ENCODE measurements around the gene RIPOR3.
"Not testable (repeated sequence)": the region's sequence is repeated elsewhere in the genome, so short reads cannot be mapped to it uniquely, and the experiment has no call there.

Gene RIPOR3

DNA sequence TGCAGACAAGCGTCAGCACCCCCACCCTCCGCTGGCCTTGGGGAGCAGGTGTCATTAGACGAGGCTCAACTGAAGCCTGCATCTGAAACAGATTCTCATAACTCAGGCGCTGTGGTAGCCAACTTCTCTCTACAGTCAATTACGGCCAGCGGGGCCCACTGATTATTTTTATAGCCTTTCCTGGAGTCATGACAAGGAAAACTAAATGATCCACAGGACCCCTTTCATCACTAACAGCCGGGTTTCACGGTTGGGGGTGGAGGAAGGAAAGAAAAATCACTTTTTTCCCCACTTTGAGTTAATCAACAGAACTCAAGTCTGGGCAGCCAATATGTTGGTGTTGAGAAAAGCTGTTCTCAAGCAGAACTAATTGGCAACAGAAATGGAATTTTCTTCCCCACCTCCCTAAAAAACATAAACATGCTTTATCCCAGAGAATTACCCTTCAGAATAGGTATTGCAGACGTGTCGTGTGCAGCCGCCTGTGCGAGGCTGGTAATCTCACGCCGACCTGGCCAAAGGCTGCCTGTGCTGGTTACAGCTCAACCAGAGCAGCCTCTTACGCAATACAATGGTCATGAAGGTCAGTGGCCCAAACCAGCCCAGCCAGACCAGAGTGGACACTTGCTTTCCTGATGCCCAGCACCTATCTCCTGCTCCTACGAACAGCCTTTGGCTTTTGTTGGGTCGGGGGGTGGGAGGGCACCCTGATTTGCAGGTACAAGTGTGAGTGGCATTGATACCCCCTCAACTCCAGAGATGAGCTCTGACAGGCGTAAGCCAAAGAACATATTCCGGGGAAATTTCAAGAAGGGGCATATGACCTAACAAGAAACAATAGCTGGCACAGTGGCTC, 11.0 kb downstream of the RIPOR3 start:
- peak; percentile 68 for DNase-seq

DNA sequence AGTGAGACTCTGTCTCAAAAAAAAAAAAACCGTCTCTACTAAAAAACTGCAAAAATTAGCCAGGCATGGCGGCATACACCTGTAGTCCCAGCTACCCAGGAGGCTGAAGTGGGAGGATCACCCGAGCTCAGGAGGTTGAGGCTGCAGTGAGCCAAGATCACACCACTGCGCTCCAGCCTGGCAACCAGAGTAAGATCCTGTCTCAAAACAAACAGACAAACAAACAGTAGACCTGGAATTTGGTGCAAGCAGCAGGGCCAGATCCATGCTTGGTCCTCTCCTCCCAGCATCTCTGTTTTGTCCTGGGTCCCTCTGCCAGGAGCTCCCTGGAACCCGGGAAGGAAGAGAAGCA, 11.6 kb downstream of the RIPOR3 start:
- no peak for DNase-seq

DNA sequence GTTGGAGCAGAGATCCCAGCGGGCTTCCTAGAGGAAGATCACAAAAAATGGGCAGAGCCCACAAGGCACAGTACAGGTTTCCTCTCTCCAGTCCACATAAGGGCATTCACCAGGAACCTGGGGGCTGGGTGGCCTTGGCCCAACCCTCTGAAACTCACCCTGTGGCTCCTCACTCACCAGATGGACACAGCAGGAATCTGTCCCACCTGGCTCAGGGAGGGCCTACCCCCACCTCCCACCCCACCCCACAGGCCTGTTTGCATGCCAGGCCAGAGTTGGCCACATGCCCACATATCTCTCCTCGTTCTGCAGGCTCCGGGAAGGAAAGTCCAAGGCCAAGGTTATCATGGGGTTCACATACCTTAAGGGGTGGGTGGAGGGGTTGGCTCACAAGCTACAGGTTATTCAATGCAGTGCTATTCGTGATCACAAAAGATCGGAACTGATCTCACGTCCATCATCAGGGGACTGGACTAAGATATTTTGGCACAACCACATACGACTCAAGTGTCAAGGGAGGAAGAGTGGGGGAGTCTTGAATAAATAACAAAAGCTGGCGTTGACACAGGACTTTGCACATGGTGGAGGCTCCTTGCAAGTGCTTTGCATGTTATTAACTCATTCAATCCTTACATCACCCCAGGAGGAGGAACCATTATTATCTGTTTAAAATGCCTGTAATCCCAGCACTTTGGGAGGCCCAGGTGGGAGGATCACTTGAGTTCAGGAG, 13.0 kb downstream of the RIPOR3 start:
- no peak for DNase-seq

DNA sequence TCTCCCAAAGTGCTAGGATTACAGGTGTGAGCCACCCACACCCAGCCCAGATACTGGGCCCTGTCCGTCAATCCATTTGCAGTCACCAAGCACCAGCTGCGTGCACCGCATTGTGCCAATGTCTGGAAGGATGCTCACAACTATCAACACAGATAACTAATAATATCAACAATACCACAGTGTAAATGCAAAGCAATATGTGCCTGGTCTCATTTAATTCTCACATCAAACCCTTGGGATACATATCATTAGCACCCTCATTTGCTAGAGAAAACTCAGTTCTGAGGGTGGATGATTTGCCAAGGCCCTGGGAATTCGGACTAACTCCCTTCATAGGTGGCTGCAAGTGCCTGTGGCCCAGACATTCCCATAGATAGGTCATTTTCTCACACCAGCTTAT, 14.5 kb downstream of the RIPOR3 start:
- DNase-seq: no peak

DNA sequence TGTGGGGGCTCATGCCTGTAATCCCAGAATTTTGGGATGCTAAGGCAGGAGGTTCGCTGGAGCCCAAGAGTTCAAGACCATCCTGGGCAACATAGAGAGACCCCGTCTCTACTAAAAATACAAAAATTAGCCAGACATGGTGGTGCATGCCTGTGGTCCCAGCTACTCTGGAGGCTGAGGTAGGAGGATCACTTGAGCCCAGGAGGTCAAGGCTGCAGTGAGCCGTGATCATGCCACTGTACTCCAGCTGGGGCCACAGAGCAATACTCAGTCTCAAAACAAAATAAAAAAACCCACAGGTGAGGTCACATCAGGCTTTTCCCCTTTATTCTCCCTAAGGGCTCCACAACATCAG, 15.0 kb downstream of the RIPOR3 start:
- not testable (repeated sequence) for DNase-seq

DNA sequence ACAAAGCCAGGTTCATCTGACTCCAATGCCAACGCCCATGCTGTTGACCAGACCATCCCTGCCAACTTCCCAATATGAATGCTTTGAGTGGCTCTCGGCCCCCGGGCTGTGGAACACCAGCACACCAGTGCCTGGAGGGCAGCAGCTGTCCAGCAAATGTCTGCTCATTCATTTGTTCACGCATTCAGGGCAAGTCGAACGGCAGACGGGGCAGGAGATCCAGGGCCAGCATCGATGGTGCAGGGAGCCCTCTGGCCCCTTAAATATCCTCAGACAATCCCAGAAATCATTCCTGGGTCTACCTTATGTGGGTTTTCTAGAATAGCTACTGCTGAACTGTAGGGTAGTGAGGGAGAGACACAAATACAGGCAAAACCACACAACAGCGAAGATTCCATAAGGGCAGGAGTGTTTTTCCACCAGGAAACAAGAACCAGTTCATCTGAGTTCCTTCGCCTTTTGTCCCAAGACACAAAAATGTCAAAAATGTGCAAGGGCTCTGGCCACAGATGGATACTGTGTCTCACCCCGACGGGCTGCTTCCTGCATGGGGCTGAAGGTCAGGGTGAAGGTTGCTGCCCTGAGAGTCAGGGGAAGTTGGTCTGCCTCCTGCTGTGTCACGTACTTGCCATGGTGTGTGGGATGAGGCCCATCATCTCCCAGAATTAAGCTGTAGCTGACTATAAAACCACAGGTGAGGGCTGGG, 15.5 kb downstream of the RIPOR3 start:
- DNase-seq: no peak

DNA sequence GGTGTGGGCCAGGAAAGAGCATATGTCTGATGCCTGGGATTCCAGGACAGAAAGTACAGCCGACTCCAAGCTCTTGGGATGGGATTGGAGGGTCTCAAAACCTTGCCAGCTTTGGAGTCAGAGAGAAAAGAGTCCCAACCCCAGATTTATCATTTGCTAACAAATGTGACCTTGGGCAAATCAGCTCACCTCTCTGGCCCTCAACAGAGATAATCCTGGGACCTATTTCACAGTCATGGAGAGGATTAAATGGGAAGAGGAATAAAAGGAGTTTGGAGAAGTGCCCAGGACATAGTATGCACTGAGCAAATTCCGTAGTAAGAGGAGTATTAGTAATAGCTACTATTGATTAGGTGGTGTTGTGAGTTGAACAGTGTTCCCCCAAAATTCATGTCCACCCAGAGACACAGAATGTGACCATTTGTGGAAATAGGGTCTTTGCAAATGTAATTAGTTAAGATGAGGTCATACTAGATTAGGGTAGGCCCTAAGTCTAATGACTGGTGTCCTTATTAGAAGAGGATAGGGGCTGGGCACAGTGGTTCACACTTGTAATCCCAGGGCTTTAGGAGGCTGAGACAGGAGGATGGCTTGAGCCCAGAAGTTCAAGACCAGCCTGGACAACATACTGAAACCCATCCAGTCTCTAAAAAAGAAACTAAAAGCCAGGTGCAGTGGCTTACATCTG, 17.1 kb downstream of the RIPOR3 start:
- no peak for DNase-seq

DNA sequence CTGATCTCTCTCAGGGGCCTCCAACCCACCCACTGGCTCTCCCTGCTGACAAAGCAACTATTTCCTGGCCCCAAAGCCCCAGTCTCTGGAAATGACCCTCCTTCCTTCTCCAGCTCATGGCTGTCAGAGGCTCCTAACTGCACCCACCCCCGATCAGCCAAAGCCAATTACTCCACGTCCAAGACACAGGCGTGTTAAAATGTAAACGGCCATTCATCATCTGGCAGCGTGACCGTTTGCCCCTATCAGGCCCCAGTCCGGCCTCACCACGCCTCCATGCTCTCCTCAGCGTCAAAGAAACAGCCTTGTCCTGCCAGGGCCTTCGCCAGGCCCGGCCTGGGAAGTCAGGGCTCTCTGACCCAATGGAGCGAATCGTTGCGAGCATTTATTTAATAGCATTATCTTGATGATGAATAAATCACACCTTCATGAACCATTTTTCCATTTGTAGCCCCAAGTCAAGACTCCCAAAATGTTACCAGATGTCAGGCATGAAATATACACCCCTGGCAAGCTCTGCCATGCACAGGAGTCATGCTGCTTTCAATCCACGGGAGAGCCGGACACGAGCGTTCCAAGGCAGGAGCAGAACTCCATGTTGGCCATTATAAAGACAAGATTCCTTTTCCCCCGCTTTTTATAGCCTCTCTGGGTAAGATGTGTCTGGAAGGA, 17.7 kb downstream of the RIPOR3 start:
- peak; percentile 89 for DNase-seq

DNA sequence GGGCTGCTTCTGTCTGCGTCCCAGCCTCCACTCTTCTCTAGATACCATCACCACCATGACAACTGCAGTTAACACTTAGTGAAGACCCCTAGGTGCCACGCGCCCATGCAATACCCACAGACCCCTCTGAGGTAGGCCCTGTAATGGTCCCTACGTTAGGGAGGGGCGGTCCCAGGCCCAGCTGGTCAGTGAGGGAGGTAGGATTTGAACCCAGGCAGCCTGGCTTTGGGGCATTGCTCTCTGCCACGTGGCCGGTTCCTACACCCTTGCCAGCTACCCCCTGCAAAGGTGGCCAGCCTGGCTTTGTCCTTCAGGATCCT, 18.2 kb downstream of the RIPOR3 start:
- no peak for DNase-seq

DNA sequence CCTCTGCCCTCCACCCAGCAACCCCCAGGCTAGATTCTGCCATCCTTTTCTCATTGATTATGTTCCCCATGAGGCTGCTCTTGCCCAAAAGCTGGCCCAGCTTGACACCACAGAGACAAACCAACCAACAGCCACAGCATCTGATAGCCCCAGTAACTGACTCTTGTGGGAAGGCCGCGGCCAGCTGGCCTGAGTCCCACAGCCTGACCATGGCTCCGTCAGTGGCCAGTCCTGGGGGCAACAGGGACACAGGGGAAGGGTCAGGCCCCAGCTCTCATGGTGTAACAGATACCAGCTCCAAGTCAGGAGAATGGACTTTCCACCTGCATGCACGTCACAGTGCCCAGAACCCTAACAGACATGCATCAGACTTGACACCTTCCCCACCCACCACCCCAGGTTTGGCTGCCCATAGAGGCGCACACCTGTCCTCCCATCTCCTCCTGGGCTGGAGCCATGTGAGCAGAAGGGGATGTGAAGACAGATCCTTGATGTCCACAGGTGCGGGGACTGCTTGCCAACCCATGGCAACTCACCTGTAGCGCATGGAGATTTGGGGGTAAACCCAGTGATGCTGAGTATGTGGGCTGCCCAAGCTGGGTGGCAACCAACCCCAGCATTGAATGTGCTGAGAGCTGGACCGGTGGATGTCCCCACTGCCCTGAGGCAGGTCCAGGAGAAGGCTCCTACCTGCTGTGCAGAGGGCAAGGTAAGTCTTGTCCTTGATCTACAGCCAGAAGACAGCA, 18.8 kb downstream of the RIPOR3 start:
- DNase-seq: no peak

DNA sequence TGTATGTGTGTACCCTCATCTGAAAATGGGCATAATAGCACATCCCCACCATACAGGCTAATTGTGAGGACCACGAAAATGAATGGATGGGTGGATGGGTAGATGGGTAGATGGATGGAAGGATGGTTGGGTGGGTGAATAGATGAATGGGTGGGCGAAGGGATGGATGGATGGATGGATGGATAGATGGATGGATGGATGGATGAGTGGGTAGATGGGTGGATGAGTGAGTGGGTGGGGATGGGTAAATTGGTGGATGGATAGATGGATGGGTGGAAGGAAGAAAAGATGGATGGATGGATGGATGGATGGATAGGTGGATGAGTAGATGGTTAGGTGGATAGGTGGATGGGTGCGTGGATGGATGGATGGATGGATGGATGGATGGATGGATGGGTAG, 19.7 kb downstream of the RIPOR3 start:
- no peak for DNase-seq

DNA sequence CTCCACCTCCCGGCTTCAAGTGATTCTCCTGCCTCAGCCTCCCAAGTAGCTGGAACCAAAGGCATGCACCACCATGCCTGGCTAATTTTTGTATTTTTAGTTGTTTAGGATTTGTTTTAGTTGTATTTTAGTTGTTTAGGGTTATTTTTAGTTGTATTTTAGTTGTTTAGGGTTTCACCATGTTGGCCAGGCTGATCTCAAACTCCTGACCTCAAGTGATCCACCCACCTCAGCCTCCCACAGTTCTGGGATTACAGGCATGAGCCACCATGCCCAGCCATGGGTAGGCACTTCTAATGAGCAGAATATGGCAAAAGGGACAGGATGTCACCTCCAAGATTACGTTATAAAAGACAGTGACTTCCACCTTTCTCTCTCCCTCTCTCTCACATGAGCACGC, 20.3 kb downstream of the RIPOR3 start:
- not testable (repeated sequence) for DNase-seq

DNA sequence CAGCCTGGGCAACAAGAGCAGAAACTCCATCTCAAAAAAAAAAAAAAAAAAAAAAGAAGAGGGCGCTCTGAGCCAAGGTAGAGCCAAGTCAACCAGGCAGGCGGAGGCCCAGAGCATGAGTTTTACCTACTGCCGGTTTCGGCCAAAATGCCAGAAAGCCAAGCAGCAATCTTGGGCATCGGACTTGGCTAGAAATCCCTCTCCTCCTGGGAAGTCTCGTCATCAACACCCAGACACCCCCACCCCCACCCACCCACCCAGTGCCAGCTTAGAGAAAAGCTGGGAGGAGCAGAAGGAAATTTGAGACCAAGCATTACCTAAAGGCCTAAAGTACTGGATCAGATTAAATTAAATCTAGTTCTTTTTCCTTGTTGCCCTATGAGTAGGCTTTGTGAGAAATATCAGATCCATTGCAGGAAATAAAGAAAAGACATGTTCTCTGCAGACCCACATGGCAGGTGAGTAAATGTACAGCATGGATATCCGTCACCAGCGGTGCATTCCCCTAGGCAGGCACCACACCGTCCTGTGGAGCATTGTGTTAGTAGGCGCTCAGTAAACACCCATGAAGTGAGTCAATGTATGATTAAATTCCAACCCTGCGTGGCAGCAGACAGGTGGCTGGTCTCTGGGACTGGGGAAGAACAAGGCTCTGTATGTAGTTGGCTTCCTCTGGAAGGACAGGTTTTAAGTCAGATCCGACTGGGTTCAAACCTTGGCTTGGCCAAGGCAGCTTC, 21.0 kb downstream of the RIPOR3 start:
- DNase-seq: no peak

DNA sequence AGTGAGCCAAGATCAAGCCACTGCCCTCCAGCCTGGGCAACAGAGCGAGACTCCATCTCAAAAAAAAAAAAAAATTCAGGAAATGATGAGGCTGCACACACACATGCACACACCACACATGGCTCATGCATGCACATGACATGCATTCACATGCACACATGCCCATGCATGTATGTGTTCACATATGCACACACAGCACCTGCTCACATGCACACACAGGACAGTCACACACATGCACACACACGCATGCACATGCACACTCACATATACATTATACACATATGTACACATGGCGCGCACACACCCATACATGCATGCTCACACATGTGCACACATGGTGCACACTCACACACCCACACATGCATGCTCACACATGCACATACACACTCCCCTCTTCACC, 22.5 kb downstream of the RIPOR3 start:
- no peak for DNase-seq

DNA sequence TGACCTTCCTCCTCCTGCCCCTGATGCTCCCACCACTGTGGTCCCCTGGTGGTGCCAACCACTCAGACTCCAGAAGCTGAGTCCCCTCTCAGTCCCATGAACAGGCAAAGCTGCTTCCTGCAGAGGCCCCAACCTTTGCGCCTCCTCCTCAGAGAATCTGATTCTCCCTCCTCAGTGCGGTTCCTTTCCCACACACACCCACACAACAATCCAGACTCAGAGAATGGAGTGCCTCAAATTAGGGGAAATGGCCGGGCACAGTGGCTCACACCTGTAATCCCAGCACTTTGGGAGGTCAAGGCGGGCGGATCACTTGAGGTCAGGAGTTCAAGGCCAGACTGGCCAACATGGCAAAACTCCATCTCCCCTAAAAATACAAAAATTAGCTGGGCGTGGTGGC, 23.0 kb downstream of the RIPOR3 start:
- no peak for DNase-seq

DNA sequence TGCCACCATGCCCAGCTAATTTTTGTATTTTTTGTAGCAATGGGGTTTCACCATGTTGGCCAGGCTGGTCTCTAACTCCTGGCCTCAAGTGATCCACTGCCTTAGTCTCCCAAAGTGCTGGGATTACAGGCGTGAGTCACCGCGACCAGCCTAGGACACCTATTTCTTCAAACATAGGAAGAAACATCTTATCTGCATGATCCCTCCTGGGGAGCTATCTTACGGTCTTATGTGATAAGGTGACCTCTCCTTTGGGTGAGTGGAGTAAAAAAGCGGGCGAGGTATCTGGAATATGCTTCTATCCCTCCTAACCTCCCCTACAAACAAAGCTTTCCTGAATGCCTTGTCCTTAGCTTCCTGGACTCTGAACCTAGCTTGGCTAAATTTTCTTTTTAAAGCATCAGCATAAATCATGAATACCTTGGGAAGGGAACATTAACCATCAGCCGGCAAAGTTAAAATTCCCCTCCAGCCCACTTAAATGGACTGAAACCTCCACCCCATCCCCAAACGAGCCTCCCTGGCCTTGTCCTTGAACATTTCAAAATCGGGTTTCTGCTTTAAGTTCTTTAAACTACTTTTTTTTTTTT, 24.5 kb downstream of the RIPOR3 start:
- DNase-seq: no peak

DNA sequence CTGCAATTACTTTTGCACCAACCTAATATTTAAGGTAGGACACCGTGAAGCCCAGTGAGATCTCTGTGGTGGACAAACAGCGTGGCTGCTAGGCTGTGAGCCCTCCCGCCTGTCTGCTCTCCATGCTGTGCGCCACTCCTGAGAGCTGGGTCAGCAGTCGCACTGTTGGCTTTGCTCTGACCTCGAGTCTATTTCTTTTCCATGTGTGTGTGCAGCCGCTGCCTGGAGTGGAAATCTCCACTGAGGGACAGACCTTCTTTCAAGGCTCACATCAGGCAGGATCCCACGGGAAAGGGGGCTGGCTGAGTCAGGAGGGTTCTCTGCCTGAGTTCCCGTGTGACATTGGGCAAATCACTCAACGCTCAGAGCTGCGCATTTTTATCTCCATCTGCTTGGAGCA, 27.1 kb downstream of the RIPOR3 start:
- no peak for DNase-seq

DNA sequence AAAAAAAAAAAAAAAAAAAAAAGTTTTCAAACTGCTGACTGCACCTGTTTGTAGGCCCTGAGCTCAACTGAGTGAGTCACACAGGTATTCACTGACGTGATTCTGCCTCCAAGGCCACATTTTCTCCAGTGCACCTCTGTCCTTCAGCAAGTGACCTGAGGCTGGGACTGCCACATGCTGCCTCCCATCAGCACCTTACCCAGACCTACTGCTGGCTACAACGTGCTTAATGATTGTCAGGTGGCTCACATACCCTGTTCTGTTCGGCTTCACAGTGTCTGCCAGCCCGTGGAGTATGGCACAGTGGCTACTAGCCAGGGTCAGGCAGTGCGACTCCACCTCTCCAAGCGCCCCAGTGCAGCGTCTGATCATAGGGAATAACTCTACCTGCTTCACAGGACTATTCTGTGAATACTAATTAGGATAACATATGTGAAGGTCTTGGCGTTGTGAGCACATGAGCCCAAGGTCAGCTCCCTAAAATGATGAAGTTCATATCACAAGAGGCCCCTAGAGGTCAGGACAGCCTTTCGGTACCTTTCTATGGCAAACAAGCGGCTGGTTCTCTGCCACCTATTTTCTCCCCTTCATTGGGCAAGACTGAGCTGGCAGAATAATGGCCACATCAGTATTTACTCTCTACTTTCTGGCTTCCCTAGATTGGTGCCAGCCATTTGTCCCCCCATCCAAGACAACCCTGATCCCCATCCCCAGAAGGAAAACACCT, 28.1 kb downstream of the RIPOR3 start:
- DNase-seq: no peak

DNA sequence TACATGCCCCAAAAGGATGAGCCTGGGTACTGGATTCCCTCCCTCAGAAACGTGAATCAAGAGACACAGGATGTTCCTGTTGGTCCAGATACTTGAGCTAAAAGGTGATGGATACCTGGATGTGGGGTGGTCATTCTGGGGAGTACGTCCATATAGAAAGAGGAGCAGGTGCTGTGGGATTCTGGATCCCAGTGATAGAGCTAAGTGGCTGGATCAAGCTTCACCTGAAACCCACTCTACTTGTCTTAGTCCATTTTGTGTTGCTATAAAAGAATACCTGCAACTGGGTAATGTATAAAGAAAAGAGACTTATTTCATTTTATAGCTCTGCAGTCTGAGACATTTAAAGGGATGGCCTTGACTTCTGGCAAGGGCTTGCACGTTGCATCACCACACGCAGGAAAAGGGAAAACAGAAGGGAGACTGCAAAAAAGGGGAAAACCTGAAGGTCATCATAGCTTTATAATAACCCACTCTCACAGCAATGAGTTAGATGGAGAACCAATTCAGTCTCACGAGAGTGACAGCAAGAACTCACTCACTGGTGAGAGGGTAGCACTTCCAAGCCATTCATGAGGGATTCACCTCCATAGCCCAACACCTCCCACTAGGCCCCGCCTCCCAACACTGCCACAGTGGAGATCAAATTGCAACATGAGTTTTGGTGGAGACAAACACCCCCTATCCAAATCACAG, 31.2 kb downstream of the RIPOR3 start:
- DNase-seq: no peak

Data from left hindlimb (tissue), 1 donor.